ENCODE measurements around the gene COL24A1.
"Not testable (repeated sequence)": the region's sequence is repeated elsewhere in the genome, so short reads cannot be mapped to it uniquely, and the experiment has no call there.

The COL24A1 gene

DNA sequence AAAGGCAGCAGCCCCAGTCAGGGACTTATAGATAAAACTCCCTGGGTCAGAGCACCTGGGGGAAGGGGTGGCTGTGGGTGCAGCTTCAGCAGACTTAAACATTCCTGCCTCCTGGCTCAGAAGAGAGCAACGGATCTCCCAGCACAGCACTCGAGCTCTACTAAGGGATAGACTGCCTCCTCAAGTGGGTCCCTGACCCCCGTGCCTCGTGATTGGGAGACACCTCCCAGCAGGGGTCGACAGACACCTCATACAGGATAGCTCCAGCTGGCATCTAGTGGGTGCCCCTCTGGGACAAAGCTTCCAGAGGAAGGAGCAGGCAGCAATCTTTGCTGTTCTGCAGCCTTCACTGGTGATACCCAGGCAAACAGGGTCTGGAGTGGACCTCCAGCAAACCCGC lies 84.1 kb downstream of the COL24A1 start:
- not testable (repeated sequence) for DNase-seq (ENCODE audit: low spot score)

DNA sequence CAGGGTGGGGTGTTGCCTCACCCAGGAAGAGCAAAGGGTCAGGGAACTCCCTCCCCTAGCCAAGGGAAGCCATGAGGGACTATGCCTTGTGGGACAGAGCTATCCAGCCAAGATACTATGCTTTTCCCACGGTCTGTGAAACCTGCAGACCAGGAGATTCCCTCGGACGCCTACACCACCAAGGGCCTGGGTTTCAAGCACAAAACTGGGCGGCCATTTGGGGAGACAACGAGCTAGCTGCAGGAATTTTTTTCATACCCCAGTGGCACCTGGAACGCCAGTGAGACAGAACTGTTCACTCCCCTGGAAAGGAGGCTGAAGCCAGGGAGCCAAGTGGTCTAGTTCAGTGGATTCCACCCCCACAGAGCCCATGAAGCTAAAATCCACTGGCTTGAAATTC lies 84.7 kb downstream of the COL24A1 start:
- DNase-seq (ENCODE audit: low spot score) = not testable (repeated sequence)

- DNase-seq (ENCODE audit: low spot score) = no peak
These were observed 86.8 kb downstream of the COL24A1 start for GRCh38 chr1:86069757-86070145.

GRCh38 chr1:86068841-86069756 lies 87.5 kb downstream of the COL24A1 start:
- no peak for DNase-seq (ENCODE audit: low spot score)

- DNase-seq (ENCODE audit: low spot score) = no peak
These were observed 88.3 kb downstream of the COL24A1 start for GRCh38 chr1:86068271-86068721.

DNA sequence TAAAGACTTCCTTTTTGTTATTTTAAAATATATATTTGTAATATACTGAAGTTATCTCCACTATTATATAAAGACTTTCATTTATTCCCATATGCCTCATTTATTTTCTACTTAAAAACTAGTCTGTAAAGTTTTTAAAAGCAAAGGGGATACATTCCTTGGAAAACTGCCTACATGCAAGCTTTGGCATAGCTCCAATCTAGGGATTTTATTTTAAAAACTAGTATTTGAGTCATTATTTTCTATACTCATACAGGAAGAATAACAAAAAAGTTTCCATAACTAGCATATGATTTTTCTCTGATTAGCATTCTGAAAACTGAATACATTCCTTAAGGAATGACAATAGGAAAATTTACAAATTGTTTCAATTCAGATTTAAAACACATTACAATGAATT lies 88.9 kb downstream of the COL24A1 start:
- no peak for DNase-seq (ENCODE audit: low spot score)

- DNase-seq (ENCODE audit: low spot score) = no peak
These were observed 91.7 kb downstream of the COL24A1 start for GRCh38 chr1:86064899-86065298.

DNA sequence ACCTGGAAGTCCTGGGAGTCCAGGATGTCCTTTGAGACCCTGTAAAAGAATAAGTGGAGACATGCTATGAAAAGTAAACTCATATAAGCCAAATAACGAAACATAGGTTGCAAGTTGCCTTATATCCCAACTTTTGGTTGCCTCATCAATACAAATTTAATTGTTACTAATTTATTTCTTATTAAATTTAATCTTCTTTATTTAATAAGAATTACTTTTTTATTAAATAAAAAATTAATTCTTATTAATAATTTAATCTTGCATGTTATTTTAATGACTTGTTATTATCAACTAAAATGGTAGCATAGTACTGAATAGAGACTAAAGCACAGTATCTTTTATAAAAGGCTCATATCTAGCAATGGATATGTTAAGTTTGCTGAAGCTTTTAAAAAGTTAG lies 92.9 kb downstream of the COL24A1 start:
- DNase-seq (ENCODE audit: low spot score) = no peak

DNA sequence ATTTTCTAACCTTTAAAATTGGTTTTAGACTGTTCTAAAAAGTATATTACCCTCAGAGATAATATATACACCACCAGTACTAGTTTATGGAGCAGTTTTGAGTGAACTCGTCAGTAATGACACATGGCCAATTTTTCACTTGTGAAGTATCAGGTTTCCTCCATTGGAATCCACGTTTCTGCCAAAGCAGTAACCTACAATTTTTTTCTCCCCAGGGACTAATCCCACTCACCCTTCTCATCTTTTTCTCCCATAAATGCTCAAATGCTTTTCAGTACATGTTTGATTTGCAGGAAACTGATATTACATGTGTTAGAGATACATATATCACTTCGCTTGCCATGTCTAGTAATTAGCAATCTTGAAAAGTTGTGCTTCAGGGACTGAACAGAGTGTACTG lies 94.1 kb downstream of the COL24A1 start:
- DNase-seq (ENCODE audit: low spot score) = no peak

GRCh38 chr1:86061551-86061990 lies 95.0 kb downstream of the COL24A1 start:
- DNase-seq (ENCODE audit: low spot score) = no peak

DNA sequence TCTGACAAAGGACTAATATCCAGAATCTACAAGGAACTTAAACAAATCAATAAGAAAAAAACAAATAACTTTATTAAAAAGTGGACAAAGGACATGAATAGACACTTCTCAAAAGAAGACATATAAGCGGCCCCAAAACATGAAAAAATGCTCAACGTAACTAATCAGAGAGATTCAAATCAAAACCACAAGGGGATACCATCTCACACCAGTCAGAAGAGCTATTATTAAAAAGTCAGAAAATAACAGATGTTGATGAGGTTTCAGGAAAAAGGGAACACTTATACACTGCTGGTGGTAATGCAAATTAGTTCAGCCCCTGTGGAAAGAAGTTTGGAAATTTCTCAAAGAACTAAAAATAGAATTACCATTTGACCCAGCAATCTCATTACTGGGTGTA lies 102.2 kb downstream of the COL24A1 start:
- DNase-seq (ENCODE audit: low spot score) = no peak

- no peak for DNase-seq (ENCODE audit: low spot score)
These were observed 103.4 kb downstream of the COL24A1 start for GRCh38 chr1:86052948-86053698.

DNA sequence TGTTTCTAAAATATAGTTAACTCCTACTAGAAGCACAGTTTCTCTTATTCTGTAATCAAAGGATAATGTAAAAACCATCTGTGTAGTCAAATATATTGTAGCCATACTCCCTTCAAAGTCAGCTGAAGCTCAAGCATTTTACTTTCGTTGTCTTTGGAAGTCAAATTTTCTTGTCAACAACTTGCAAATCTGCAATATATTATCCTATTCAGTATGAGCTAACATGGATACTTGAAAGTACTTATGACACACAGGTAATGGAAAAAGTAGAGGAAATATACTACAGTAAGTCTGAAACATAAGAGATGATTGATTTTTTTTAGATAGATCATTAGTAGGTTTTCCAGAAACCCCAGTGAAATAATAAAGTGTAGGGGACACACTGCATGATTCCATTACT lies 121.5 kb downstream of the COL24A1 start:
- no peak for DNase-seq (ENCODE audit: low spot score)

DNA sequence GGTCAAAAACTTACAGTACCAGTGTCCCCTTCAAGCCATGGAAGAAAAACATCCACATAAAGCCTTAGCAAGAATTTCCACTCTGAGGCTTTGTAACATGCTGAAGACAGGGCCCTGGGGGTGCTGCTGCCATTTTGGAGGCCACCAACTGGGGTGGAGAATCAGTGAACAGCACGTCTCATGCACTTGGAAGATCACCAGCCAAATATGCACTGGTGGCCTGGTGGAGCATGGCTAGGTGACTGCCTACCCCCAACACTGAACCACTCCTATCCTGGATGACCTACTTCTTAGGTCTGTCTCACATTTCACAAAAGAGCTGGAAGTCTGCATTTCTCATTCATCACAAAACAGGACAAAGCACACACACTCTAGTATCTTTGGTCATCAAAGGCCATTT lies 126.4 kb downstream of the COL24A1 start:
- no peak for DNase-seq (ENCODE audit: low spot score)

DNA sequence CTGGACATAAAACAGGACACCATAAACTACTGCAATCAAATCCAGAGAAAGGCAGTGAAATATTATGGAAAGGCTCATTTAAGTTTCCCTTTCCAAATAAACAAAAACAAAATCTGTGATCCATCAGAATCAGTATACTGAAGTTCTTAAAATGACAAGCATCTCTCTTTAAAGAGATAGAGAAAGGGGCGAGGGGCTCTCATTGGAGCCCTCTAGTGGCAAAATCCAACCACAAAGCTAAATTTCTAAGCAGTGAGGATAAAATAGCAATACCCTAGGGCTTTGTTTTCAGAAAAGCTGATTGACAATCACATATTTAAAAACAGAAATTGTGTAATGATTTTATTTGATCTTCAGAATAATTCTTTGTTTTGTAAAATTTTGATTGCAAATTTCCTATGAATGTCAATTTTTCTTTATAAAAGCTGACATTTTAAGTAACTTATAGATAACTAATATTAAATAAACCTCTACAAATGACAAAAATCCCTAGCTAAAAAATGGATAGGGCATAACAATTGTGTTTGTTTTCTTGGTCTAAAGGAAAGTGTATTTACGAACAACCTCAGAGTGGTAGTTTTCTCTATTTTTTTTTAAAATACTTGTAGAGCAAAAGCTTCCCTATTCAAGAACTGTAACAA lies 138.2 kb downstream of the COL24A1 start:
- DNase-seq (ENCODE audit: low spot score) = peak; percentile 4

GRCh38 chr1:86016076-86016759 lies 140.4 kb downstream of the COL24A1 start:
- no peak for DNase-seq (ENCODE audit: low spot score)

- DNase-seq (ENCODE audit: low spot score) = no peak
These were observed 141.2 kb downstream of the COL24A1 start for GRCh38 chr1:86015375-86015774.

- no peak for DNase-seq (ENCODE audit: low spot score)
These were observed 156.0 kb downstream of the COL24A1 start for GRCh38 chr1:86000601-86001000.

GRCh38 chr1:85998105-85998855 lies 158.3 kb downstream of the COL24A1 start:
- no peak for DNase-seq (ENCODE audit: low spot score)

DNA sequence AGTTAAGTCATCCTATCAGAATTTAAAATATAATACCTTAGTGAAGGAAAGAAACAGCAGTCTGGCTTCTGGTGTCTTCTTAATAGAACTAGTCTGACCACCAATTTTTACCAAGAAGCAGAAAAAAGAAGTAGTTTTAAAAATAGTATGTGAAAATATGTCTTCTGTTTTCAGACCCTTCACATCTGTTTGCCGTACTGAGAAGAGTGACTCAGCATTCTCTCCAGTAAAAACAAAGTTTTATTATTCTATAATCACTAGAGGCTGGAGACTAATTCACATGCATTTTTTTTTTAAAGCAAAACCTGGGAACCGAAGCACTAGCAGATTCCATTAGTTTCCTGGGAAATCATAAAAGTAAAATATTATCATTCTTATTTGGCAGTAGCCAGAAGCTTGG lies 163.8 kb downstream of the COL24A1 start:
- DNase-seq (ENCODE audit: low spot score) = no peak

GRCh38 chr1:85991261-85991660 lies 165.3 kb downstream of the COL24A1 start:
- DNase-seq (ENCODE audit: low spot score) = no peak

Data from HuH-7.5 (cell line).